Measurements from ENCODE around the gene LINGO1.

The LINGO1 gene

DNA sequence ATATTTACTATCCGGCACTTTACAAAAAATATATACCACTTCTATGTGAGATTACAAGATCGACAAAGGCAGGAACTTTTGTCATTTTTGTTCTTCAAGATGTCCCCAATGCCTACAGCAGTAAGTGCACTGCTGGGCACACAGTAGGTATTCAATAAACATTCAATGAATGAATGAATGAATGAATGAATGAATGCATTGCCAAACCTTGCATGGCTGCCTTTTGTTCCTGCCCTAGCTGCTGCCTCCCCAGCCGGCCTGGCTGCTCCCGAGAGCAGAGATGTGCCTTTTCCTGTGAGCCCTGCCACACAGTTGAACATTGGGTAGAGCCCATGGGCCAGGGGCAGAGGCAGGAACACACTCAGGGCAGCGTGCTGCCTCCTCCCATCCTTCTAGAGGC is 37.5 kb downstream of the LINGO1 start:
- no peak for DNase-seq (ENCODE audit: low spot score)

DNA sequence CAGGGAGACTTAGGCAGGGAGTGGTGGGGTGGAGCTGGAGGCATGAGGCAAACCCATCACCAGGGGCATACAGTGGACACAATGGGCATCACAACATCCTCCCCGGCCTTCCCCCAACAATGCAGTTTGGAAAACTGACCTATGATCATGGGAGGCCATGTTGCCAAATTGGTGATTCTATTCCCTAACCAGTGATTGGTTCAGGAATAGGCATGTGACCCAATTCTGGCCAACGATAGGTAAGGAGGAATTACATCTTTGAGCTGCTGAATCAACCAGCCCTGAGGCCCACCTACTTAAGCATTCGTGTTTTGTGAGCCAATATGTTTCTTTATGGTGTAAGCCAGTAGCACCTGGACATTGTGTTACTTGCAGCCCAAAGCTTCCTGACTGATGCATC is 40.0 kb downstream of the LINGO1 start:
- no peak for DNase-seq (ENCODE audit: low spot score)

DNA sequence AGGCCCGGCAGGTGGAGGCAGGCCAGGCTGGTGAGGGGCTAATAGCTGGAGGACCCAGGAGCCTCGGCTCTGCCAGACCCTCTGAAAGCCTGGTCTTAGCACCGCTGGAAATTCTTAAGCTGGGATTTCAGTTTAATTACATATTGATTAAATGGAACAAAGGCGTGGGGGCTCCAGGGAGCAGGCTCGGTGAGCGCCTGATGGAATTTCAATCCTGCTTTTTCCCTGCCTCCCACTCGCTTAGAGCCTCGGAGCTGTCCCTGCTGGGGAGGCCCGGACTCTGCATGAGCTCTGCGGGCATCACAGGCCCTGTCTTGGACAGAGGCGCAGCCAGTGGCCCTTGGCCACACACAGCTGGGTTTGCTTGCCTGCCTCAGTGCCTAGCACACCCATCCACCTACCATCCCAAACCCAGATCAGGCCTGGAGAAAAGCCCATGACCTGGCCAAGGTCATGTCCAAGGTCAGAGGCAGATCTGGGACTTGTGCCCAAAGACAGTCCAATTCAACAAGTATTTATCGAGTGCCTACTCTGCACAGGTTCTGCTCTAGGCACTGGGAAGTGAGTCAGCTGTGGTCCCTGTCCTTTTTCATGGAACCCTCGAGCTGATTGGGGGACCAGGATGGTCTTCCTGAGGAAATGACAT is 40.6 kb downstream of the LINGO1 start:
- DNase-seq (ENCODE audit: low spot score): no peak

GRCh38 chr15:77589839-77590238 is 42.9 kb downstream of the LINGO1 start:
- DNase-seq (ENCODE audit: low spot score): no peak

DNA sequence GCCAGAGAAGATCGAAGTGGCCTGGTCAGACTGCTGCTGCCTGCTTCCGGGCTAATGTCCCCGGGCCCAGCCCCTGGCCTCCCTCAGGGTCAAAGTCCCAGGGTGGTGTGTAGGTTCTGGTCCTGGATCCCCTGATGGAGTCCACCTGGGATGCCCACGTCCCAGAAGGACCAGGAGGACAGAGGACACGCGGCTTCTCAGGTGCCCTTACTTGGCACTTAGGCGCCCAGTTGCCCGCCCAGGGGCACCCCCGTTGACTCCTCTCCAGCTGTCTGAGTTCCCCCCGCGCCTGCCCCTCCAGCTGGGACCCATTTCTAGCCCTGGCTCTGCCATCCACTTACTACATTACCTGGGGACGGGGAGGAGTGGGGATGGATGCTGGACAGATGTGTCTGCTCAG is 44.6 kb downstream of the LINGO1 start:
- DNase-seq (ENCODE audit: low spot score): no peak

DNA sequence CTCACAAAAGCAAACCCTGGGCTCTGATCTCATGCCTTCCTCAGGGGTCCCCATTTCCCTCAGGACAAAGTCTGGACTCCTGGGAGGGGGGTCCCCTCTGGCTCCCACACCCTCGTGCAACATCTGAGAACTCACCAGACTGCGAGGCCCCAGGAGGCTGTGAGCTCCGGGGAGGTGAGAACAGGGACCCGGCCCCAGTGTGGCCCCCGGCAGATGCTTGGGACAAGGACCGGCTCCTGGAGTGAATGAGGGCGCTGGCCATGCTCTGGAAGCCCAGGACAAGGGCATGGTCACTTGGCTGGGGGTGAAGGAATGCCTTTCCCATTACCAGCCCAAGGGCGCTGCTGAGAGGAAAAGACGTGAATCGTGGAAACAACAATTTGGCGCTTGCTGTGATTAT is 48.0 kb downstream of the LINGO1 start:
- DNase-seq (ENCODE audit: low spot score): no peak

DNA sequence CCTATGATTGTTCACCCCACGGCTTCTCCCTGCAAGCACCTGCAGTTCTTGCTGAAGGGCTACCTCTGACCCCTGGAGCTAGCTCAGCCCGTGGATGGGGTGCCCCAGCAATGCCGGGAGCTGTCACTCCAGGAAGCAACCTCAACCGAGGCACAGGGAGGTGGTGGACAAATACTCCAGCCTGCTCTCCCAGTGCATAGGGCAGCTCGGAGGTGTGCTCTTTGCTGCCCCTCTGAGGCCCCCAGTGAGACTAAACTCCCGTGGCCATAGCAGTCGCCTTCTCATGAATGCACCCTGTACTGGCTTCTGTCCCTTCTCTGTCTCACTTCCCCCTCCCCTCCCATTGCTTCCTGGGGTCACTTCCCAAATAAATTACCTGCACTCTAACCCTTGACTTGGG is 48.5 kb downstream of the LINGO1 start:
- no peak for DNase-seq (ENCODE audit: low spot score)

GRCh38 chr15:77582763-77583162 is 49.9 kb downstream of the LINGO1 start:
- no peak for DNase-seq (ENCODE audit: low spot score)

DNA sequence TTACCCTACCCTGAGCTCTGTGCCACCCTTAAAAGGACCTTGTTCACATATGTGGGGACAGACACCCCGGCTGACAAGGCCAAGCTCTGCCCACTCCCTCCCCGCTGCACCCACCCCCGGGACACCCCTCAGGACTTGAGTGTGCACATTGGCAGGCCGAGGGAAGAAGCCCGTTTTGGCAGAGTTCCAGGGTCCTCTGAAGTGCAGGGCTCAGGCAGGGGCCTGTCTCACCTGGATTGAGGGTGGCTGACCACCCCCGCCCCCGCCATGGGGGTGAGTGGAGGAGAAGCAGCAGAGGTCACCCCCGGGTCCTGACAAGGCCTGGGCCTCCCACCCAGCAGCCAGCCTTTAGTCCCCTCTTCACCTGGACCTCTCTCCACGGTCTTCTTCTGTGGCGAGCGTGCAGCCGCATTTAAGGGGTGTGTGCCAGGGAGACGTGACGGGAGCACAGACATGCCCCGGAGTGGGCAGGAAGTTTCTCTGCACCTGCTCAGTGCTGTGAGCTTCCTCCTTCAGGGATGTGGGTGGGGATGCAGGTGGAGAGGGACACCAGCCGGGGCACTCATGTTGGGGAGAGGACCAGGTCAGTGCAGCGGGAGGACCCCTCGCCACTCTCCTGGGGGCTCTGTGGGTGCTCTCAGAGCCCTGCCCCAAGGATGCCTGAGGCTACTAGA is 50.7 kb downstream of the LINGO1 start:
- DNase-seq (ENCODE audit: low spot score): no peak

DNA sequence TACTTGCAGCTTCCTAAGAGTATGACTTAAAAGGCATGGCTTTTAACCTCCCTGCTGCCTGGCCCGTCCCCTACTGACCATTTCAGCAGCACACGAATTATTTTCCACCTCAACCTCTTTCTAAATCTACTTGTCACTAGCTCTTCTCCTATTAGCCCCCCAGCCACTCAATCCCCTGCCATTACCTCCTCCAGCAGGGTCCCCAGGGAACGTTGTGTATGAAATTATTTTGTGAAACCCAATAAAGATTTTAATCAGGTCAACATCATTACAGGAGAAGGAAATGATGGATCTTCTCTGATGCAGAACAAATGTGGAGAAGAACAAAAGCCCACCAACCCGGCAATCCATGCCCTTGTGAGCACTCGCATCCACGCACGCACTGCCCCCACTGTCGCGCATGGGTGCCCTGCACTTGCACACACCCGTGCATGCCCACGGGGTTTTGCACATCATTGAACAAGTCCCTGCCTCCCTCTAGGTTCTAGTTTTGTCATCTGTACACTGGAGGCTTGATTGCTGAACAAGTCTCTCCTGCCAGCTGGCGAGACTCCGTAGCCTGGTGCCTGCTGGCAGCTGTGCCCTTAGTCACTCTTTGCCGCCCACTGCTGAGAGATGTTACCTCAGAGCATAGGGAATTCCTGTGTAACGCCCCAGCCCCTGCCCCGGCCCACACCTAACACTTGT is 51.6 kb downstream of the LINGO1 start:
- no peak for DNase-seq (ENCODE audit: low spot score)

DNA sequence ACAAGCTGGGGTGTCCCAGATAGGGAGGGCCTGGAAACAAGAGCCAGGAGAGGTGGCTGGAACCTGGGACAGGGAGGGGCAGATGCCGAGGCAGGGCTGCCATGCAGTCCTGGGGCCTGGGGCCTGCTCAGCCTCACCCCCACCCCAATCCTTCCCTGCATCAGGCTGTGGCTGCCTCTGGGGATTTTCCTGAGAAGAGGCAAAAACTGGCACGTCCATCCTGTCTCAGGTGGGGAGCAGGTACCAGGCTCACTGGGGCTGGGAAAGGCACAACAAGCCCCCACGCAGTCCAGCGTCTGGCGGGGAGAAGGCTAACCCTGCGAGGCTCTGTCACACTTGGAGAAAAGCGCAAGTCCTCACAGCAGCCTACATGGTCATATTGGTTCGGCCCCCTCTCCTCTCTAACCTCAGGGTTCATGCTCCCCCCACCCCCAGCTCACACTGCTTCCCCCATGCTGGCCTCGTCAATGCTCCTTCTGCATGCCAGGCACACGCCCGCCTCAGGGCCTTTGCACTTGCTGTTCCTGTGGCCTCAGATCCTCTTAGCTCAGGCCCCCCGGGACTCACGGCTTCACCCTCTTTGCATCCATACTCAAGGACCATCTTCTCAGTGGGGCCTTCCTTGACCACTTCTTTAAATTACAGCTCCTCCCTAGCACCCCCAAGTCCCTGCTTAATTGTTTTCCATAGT is 53.1 kb downstream of the LINGO1 start:
- no peak for DNase-seq (ENCODE audit: low spot score)

DNA sequence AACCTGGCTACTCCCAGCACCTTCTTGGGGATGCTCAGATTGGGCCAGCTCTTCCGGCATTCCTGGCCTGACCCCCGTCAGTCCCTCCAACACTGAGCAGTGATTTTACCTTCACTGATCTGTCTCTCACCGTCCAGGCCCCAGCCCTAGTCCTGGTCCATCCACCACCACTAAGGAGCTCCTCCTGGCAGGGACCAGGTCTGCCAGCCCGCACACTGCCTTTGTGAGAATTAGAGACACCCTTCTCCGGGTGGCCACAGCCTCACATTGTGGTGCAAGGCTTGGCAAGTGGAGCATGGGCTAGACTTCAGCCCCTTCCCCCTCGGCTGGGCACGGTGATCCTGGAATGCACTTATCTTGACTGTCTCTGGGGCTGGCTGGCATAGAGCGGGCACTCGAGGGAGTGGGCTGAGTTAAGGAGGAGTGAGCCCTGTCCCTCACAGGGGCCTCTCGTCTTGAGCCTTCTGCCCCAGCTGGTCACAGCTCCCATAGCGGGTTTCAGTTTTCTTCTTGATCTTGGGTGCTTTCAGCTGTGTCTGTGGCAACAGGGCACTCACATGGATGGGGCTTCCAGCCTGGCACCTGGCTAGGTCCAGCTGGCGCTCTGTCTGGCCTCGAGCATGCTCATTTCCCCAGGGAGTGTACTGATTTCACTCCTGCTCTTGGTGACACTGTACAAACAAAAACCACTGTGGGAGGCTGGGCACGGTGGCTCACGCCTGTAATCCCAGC is 53.9 kb downstream of the LINGO1 start:
- DNase-seq (ENCODE audit: low spot score): no peak

DNA sequence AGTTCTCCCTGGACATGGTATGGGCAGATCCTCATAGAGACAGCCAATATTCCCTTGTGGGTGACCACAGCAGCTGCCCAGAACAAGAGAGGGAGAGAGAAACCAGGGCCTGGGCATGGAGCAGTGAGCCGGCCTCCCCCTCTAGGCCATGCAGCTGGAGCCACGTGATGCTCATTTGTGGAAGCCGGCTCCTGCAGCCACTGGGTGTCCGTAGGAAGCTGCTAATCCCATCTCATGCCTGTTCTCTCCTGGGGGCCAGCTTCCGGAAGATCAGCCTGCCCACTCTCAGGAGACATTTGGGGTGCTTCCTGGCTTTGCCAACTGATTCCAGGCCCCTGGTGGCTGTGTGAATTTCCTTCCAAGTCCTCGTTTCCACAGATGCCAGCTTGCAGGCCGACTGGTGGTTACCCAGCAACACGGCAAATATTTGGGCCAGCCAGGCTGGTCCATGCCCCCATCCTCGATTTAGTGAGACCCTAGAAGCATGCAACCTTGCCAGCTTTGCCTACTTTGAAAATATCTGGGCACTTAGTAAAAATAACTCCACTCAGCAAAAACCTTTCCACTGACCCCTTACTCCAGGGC is 55.3 kb downstream of the LINGO1 start:
- DNase-seq (ENCODE audit: low spot score): no peak

GRCh38 chr15:77576538-77576937 is 56.2 kb downstream of the LINGO1 start:
- no peak for DNase-seq (ENCODE audit: low spot score)

DNA sequence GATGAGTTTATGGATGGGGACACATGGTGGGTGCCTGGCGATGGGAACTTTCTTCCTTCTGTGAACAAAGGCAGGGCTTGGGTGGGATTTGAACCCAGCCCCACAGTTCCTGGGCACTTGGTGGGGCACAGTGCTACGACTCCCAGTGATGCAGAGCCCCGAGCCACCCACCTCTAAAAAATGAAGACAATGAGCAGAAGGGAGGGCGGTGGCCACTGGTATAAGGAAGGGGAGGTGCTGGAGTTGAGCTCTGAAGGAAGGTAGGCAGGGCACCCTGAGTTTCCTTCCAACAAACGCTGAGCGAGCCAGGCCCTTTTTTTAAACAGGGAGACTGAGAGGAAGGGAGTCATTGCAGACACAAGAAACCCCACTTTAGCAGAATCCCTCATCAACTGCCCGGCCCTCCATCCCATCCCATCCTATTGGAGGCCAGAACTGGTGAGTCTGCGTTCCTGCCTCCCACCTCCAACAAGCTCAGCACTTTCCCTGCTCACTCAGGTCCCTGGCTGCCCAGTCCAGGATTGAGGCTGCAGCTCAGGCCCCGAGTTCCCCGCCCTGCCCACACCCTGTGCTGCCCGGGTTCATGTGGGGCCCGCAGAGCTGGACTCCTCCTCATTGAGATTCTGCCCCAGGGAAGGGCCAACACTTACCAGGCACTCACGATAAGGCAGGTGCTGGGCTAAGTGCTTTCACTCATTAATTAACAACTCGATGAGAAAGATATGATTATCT is 57.3 kb downstream of the LINGO1 start:
- DNase-seq (ENCODE audit: low spot score): no peak

GRCh38 chr15:77574521-77575202 is 58.0 kb downstream of the LINGO1 start:
- no peak for DNase-seq (ENCODE audit: low spot score)

DNA sequence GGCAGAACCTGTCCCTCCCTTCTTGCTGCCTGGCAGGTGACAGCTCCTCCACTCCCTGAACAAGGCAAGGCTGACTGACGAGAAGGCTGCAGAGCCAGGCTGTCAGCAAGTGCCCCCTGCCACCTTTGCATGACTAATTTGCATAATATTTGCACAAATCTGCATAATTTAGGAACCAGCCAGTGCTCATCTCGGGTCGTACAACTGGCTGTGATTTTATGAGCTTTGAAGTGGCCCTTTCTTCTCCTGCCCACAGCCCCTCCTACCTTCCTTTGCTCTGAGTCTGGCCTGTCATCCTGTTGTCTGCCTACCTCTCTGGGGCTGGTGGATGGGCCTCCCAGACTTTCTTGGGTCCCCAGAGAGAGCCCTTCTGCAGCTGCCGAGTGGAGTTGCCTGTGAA is 58.9 kb downstream of the LINGO1 start:
- no peak for DNase-seq (ENCODE audit: low spot score)

- DNase-seq (ENCODE audit: low spot score): no peak
Measured at GRCh38 chr15:77572186-77572585, 60.5 kb downstream of the LINGO1 start.

GRCh38 chr15:77571741-77572140 is 61.0 kb downstream of the LINGO1 start:
- no peak for DNase-seq (ENCODE audit: low spot score)

DNA sequence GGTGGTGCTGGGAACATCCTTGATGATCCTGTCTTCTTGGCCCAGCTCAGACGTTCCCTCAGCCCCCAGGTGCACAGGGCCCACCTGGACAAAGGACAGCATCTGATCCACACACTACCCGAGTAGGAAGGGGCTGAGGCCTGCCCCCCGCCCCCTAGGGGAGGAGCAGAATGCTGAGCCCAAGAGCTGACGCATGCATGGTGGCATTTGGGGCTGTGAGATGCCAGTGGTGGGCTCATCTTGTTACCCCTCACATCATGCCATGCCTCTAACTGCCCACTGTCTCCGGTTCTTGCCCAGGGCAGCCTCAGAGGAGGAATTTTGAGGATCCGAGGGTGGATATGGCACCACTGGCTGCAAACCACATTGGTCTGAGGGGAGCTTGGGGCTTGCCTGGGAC is 61.5 kb downstream of the LINGO1 start:
- no peak for DNase-seq (ENCODE audit: low spot score)

- DNase-seq (ENCODE audit: low spot score): no peak
Measured at GRCh38 chr15:77569729-77570125, 63.0 kb downstream of the LINGO1 start.
